Immature natural killer cell (primary cell): ENCODE measurements around the gene KIAA1191. TPM values are rescaled to one million over a fixed set of nuclear protein-coding genes. Genes with fewer than 3 reads are reported as not detected.

ENCODE experiments used
- DNase-seq, 3 donors: peaks; one replicate each; pipeline ENCODE4 v3.0.0; 2022; ENCODE audit warnings: mixed read lengths in 1 of 3
- H3K27ac Mint-ChIP-seq, 6 donors: one replicate each; pipeline ENCODE4 v1.8.0; 2020; ENCODE audit warnings: mixed read lengths in 6 of 6, mild to moderate bottlenecking in 5 of 6, inconsistent platforms in 4 of 6, moderate library complexity in 3 of 6
- H3K27me3 Mint-ChIP-seq, 3 donors: one replicate each; pipeline ENCODE4 v1.8.0; 2020 to 2021; ENCODE audit warnings: low read depth in 3 of 3, mild to moderate bottlenecking in 3 of 3, mixed read lengths in 3 of 3, moderate library complexity in 3 of 3, inconsistent platforms in 1 of 3
- H3K36me3 Mint-ChIP-seq, 3 donors: one replicate each; pipeline ENCODE4 v1.8.0; 2020; ENCODE audit warnings: mixed read lengths in 3 of 3, inconsistent platforms in 2 of 3, mild to moderate bottlenecking in 2 of 3
- H3K4me1 Mint-ChIP-seq, 2 donors: one replicate each; pipeline ENCODE4 v1.8.0; 2020; ENCODE audit warnings: inconsistent platforms in 2 of 2, mild to moderate bottlenecking in 2 of 2, mixed read lengths in 2 of 2, moderate library complexity in 1 of 2
- H3K4me3 Mint-ChIP-seq, 5 donors: one replicate each; pipeline ENCODE4 v1.8.0; 2020; ENCODE audit warnings: mild to moderate bottlenecking in 5 of 5, mixed read lengths in 5 of 5, inconsistent platforms in 3 of 5, moderate library complexity in 3 of 5
- H3K9me3 Mint-ChIP-seq, 6 donors: one replicate each; pipeline ENCODE4 v1.8.0; 2020; ENCODE audit warnings: mild to moderate bottlenecking in 6 of 6, mixed read lengths in 6 of 6, inconsistent platforms in 4 of 6, moderate library complexity in 3 of 6
- polyA plus RNA-seq, 3 donors: library from polyadenylated mRNA; unstranded; fragments of 300-500 nt; fragmentation: Illumina TruSeq; gene quantifications; one replicate each; pipeline ENCODE4 v1.2.3, GENCODE V29; 2021

The KIAA1191 gene
- polyA plus RNA-seq, 3 donors from 2014 or later: 43.8 to 56.0 (median 50.9) TPM

DNA sequence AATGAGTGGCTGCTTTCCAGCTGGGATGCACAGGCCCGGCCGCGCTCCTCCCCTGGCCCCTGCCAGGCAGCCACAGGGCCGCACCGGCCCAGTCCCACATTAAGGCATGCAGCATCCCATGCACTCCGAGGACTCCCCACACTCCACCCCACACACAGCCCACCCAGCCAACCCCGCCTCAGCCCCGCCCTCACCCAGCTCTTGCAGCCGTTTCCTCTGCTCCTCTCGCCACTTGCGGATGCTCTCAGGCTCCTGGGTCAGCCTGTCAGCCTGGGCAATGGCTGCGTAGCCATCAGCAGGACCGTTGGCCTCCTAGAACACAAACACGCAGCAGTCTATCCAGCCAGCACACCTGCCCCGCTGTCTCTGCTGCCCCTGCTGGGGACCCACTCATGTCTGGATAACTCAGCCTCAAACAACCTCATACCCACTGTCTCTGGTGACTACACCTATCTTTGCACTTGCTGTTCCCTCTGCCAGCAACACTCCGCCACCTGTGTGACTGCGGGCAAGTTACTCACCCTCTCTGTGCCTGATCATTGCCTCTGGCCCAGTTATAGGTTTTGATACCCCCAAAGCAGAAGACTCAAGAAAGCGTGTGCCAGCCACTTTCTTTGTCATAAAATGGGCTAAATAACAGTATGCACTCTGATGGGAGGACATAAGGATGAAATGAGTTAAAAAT, 36.3 kb upstream of the KIAA1191 start:
- H3K27me3 Mint-ChIP-seq: peaks cover 2% of the 10 kb centered on the region in 3 donors
- H3K4me3 Mint-ChIP-seq: no peak overlapping the region
- H3K27ac Mint-ChIP-seq: no peak overlapping the region
- no peaks in the 10 kb centered on the region for H3K9me3 Mint-ChIP-seq
- H3K36me3 Mint-ChIP-seq: peaks cover 4 to 23% (median 5%) of the 10 kb centered on the region in 3 donors
- peaks cover 0 to 4% of the 10 kb centered on the region in 2 donors for H3K4me1 Mint-ChIP-seq
- no peak for DNase-seq

DNA sequence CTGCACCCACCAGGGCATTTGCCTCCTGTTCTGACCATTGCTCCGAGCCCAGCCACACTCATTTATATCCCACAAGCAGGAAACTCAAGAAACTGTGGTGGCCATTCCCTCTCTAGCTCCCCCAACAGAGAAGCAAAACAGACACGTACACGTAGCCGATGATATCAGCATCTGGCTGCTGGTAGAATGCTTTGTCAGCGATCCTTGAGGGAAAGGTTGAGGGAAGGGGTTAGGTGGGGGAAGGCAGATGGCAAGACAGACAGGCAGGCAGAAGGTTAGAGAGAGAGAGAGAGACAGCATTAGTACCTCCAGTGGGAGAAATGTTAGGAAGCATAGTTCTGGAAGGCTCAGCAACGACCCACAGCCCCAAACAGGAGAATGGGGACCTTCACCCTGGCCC, 34.8 kb upstream of the KIAA1191 start:
- H3K36me3 Mint-ChIP-seq: peaks cover 0 to 25% (median 0%) of the 10 kb centered on the region in 3 donors
- DNase-seq: no peak
- H3K27ac Mint-ChIP-seq: peak overlapping the region in 1 of 6 donors; percentile 16
- no peaks in the 10 kb centered on the region for H3K9me3 Mint-ChIP-seq
- H3K27me3 Mint-ChIP-seq: peaks cover 0 to 2% (median 1%) of the 10 kb centered on the region in 3 donors
- H3K4me3 Mint-ChIP-seq: no peak overlapping the region
- peaks cover 0 to 1% of the 10 kb centered on the region in 2 donors for H3K4me1 Mint-ChIP-seq

DNA sequence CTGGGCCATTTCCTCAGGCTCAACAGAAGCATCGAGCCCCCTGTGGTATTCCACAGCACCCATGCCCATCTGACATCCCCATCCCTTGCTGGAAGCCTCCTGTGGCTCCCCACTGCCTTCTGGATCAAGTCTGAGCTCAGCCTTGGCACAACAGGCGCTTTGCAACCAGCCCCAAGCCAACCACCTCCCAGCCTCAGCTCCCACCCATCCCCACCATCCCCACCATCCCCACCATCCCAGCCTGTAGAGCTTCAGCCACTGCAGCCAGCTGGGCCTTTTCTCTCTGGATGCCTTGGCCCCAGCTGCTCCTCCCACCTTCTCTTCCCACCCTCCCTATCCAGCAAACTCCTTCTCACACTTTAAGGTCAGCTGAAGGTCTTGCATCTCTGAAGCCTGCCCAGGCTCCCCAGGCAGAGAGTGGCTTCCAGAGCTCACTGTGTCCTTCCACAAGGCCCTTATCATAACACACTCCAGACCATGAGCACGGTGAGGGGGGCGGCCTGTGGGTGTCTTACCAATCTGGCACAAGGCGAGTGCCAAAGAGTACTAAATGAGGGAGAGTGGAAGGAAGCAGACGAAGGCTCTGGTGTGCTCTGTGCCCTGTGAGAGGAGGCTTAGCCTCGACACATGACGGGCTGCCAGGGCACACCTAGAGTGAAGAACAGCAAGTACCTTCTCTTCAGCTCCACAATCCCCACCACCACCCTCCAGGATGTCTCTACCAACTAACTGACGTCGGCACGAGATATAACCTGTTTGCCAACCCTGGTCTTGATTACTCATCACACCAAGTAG, 33.5 kb upstream of the KIAA1191 start:
- H3K27ac Mint-ChIP-seq: no peak overlapping the region
- H3K36me3 Mint-ChIP-seq: peaks cover 0 to 25% (median 0%) of the 10 kb centered on the region in 3 donors
- H3K4me1 Mint-ChIP-seq: peaks cover 0 to 6% of the 10 kb centered on the region in 2 donors
- no peak for DNase-seq
- no peaks in the 10 kb centered on the region for H3K9me3 Mint-ChIP-seq
- H3K27me3 Mint-ChIP-seq: peaks cover 0 to 2% (median 1%) of the 10 kb centered on the region in 3 donors
- no peak overlapping the region for H3K4me3 Mint-ChIP-seq

DNA sequence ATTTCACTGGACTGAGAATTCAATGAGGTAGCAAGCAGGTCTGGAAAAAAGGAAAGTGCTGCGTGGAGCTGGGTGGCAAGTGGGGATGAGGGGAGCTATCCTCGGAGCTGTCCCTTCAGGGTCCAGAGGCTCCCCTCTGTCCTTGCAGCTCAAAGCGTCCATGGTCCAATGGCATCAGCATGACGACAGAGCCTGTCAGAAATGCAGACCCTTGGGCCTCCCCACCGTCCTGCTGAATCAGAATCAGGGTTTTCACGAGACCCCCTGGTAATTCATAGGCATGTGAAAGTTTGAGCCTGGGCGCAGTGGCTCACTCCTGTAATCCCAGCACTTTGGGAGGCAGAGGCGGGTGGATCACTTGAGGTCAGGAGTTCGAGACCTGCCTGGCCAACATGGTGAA, 32.5 kb upstream of the KIAA1191 start:
- Mint-ChIP-seq H3K27ac (no peak overlapping the region), H3K27me3 (peaks cover 0 to 5% (median 1%) of the 10 kb centered on the region in 3 donors), H3K4me3 (no peak overlapping the region), H3K36me3 (peaks cover 0 to 23% (median 0%) of the 10 kb centered on the region in 3 donors), H3K4me1 (peaks cover 8 to 13% of the 10 kb centered on the region in 2 donors), H3K9me3 (no peaks in the 10 kb centered on the region)
- no peak for DNase-seq

DNA sequence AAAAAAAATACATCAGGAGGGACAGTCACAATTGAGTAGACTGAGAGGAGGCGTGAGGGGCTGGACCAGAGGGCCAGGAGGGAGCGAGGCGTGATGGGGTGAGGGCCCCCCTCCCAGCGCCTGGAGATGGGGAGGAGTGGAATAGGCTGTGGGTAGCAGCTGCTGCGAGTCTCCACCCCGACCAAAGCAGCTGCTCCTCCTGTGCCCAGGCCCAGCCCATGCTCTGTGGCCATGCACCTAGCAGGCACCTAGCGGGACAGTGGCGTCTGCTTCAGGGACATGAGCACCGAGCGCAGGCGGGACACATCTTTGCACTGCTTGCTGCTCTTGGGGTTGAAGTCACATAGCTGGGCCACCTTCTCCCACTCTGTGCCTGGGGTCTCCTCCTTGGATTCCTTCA, 31.0 kb upstream of the KIAA1191 start:
- H3K27me3 Mint-ChIP-seq: peaks cover 0 to 10% (median 5%) of the 10 kb centered on the region in 3 donors
- H3K4me3 Mint-ChIP-seq: no peak overlapping the region
- no peaks in the 10 kb centered on the region for H3K9me3 Mint-ChIP-seq
- DNase-seq: no peak
- peaks cover 0 to 17% (median 0%) of the 10 kb centered on the region in 3 donors for H3K36me3 Mint-ChIP-seq
- peak overlapping the region in 1 of 6 donors; percentile 19 for H3K27ac Mint-ChIP-seq
- peaks cover 22 to 23% of the 10 kb centered on the region in 2 donors for H3K4me1 Mint-ChIP-seq

DNA sequence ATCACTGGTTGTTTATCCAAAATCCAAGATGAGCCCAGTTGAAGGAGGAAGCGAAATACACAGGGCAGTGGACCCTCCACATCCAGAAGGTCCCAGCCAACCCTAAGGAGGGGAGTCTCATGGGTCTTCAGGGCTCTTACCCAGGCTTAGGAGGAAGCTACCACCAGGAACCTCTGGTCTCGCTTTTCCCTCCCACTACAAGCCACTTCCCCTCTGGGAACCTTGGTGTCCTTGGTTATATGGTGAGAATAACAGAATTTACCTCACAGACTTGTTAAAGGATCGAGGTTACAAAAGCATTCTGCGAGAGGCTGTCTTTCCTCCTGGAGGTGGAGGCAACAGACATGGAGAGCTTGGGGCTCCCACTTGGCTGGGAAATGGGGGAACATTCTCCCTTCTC, 30.4 kb upstream of the KIAA1191 start:
- Mint-ChIP-seq H3K27ac (peak overlapping the region in 3 of 6 donors; percentile 26 to 49 (median 29)), H3K9me3 (no peaks in the 10 kb centered on the region), H3K4me1 (peaks cover 28% of the 10 kb centered on the region in 2 donors), H3K4me3 (no peak overlapping the region), H3K36me3 (peaks cover 0 to 15% (median 0%) of the 10 kb centered on the region in 3 donors), H3K27me3 (peaks cover 0 to 10% (median 5%) of the 10 kb centered on the region in 3 donors)
- DNase-seq: no peak

DNA sequence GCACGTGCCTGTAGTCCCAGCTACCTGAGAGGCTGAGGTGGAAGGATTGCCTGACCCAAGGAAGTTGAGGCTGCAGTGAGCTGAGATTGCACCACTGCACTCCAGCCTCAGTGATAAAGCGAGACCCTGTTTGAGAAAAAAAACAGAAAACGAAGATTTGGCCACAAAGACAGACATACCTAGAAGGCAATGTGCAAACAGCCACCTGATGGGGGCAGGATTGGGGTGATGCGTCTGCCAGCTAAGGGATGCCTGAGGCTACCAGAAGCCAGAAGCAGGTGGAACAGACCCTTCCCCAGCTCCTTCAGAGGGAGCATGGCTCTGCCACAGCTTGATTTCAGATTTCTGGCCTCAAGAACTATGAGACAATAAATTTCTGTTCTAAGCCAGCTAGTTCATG, 29.9 kb upstream of the KIAA1191 start:
- Mint-ChIP-seq H3K4me1 (peaks cover 32 to 33% of the 10 kb centered on the region in 2 donors), H3K4me3 (no peak overlapping the region), H3K27me3 (peaks cover 0 to 10% (median 5%) of the 10 kb centered on the region in 3 donors), H3K27ac (peak overlapping the region in 3 of 6 donors; percentile 49 to 71 (median 49)), H3K9me3 (no peaks in the 10 kb centered on the region), H3K36me3 (peaks cover 0 to 10% (median 0%) of the 10 kb centered on the region in 3 donors)
- no peak for DNase-seq

DNA sequence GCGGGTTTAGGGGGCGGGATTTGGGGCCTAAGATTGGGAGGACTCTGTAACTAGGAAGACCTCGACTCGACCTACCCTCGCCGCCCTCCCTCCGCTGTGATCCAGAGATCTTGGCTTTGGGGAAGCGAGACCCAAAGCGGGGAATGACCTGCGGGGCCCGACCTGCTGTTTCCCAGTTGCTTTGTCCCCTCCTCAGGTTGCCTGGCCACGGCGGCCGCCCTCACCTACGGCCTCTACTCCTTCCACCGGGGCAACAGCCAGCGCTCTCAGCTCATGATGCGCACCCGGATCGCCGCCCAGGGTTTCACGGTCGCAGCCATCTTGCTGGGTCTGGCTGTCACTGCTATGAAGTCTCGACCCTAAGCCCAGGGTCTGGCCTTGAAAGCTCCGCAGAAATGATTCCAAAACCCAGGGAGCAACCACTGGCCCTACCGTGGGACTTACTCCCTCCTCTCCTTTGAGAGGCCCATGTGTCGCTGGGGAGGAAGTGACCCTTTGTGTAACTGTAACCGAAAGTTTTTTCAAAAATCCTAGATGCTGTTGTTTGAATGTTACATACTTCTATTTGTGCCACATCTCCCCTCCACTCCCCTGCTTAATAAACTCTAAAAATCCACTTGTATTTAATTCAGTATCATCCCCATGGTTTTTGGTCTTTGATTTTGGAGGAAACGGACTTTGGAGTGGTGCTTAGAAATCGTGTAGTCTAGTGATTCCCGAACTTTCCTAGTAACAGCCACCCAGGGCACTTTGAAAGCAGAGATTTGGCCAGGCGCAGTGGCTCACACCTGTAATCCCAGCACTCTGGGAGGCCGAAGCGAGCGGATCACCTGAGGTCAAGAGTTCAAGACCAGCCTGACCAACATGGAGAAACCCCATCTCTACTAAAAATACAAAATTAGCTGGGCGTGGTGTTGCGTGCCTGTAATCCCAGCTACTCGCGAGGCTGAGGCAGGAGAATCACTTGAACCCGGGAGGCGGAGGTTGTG, 27.9 kb upstream of the KIAA1191 start:
- H3K36me3 Mint-ChIP-seq: peaks cover 0 to 20% (median 0%) of the 10 kb centered on the region in 3 donors
- H3K27me3 Mint-ChIP-seq: peaks cover 0 to 8% (median 5%) of the 10 kb centered on the region in 3 donors
- no peak for DNase-seq
- H3K27ac Mint-ChIP-seq: peak overlapping the region; percentile 90 to 99 (median 98)
- peaks cover 32 to 37% of the 10 kb centered on the region in 2 donors for H3K4me1 Mint-ChIP-seq
- H3K4me3 Mint-ChIP-seq: peak overlapping the region; percentile 94 to 100 (median 99)
- H3K9me3 Mint-ChIP-seq: no peaks in the 10 kb centered on the region

DNA sequence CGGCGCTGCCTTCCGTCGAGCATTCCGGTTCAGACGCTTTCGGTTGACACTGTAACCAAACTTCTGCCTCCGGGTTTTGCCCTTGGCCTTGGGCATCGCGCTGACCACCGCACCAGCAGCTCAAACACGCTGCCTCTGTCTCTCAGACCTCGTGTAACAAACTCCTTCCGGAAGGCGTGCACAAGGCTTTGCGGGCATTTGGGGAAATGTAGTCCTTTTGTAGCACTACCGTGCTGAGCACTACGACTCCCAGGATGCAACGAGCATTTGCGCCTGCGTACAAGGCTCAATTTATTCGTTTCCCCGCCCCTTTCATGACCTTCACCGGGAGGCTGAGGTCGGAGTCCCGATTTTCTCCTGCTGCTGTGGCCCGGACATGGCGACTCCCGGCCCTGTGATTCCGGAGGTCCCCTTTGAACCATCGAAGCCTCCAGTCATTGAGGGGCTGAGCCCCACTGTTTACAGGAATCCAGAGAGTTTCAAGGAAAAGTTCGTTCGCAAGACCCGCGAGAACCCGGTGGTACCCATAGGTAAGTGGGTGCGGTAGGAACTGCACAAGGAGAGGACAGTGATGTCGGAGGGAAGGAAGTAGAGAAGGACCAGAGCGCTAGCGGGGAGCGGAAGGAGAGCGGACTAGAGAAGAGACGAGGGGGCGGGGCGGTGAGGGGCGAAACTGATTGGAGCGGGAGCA, 27.0 kb upstream of the KIAA1191 start, which contains the start of the genes HIGD2A and NOP16:
Gene HIGD2A (plus strand): TSS at position 308 of the 691 bp plus-strand sequence. CDS start 69 bp downstream, at position 377.
Gene NOP16 (minus strand): TSS at position 155 of the 691 bp plus-strand sequence. CDS start 59 bp downstream, at position 96.
- peaks cover 32 to 37% of the 10 kb centered on the region in 2 donors for H3K4me1 Mint-ChIP-seq
- DNase-seq: peak; percentile 97 to 99 (median 98)
- no peaks in the 10 kb centered on the region for H3K9me3 Mint-ChIP-seq
- H3K27ac Mint-ChIP-seq: peak within 1 kb of the TSS; percentile 90 to 99 (median 98)
- peaks cover 0 to 8% (median 5%) of the 10 kb centered on the region in 3 donors for H3K27me3 Mint-ChIP-seq
- H3K36me3 Mint-ChIP-seq: peaks cover 0 to 28% (median 4%) of the 10 kb centered on the region in 3 donors
- H3K4me3 Mint-ChIP-seq: peak within 1 kb of the TSS; percentile 94 to 100 (median 99)

DNA sequence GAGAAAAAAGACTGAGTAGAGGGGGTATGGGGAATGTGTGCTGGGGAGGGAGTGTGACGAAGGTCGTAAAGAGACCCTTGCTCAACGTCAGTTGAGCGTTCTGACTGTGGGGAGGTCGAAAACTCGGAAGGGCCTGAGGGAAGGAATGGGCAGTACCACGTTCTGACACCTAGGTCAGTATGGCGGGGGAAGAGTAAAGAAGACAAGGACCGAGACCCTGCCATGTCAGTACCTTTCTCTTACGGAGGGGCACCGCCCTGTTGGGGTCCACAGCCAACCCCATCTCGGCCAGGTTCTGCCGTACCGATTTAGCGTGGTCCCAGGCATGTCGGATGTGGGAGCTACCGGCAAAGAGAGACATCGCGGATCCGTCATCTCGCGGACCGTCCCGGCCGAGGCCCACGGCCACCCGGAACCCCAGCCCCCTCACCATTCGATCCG, 26.5 kb upstream of the KIAA1191 start:
- peaks cover 32 to 37% of the 10 kb centered on the region in 2 donors for H3K4me1 Mint-ChIP-seq

DNA sequence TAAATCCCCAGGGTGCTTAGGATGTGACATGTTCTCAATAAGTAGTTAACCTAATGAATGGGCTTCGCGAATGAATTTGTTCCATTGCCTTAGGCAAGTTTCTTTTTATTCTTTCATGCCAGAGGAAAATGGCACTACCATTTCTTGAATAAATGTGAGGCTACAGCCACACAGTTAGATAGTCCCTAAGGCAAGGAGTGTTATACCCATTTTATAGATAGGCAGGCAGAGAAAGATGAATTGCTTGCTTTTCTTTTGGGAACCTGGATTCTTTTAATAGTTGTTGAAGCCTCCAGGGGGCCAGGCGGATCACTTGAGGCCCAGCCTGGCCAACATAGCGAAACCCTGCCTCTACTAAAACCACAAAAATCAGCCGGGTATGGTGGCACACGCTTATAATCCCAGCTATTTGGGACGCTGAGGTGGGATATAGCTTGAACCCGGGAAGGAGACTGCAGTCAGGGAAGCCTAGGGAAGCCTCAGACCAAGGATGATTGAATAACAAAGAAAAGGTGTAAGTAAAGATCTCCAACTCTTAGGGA, 25.9 kb upstream of the KIAA1191 start:
- Mint-ChIP-seq H3K27ac (peak overlapping the region in 5 of 6 donors; percentile 81 to 99 (median 94)), H3K4me1 (peaks cover 32 to 37% of the 10 kb centered on the region in 2 donors), H3K4me3 (peak overlapping the region; percentile 94 to 100 (median 99)), H3K9me3 (no peaks in the 10 kb centered on the region), H3K27me3 (peaks cover 0 to 8% (median 7%) of the 10 kb centered on the region in 3 donors), H3K36me3 (peaks cover 4 to 30% (median 4%) of the 10 kb centered on the region in 3 donors)
- no peak for DNase-seq

More for the DNA sequence above, 26.5 kb upstream of the KIAA1191 start:
- Mint-ChIP-seq H3K36me3 (peaks cover 4 to 29% (median 4%) of the 10 kb centered on the region in 3 donors), H3K27me3 (peaks cover 0 to 8% (median 5%) of the 10 kb centered on the region in 3 donors), H3K4me3 (peak overlapping the region; percentile 94 to 100 (median 99)), H3K9me3 (no peaks in the 10 kb centered on the region), H3K27ac (peak overlapping the region; percentile 81 to 99 (median 98))
- DNase-seq: no peak

DNA sequence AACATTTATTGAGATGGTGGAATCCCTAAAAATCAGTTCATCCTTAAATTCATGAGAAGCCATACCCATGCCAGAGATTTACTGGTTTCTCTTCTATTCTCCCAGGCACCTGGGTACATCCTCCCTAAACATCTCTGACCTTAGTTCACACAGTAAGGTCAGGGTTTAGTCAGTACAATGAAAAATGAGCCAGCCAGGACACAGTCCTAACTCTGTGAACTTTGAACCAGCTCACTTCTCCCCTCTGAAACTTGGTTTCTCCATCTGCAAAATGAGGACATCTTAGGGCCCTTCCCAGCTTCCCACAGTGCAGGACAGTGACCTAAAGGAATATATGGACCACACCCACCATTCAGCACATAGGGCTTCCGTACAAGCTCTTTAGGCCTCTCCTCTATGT, 24.9 kb upstream of the KIAA1191 start:
- Mint-ChIP-seq H3K4me3 (peak overlapping the region in 3 of 5 donors; percentile 26 to 99 (median 99)), H3K36me3 (peaks cover 4 to 29% (median 4%) of the 10 kb centered on the region in 3 donors), H3K9me3 (no peaks in the 10 kb centered on the region), H3K27me3 (peaks cover 0 to 8% (median 7%) of the 10 kb centered on the region in 3 donors), H3K27ac (peak overlapping the region in 2 of 6 donors; percentile 46 to 62), H3K4me1 (peaks cover 32 to 37% of the 10 kb centered on the region in 2 donors)
- DNase-seq: no peak
